Measurements from ENCODE around the gene SUN5. TPM values are rescaled to one million over a fixed set of nuclear protein-coding genes. Genes with fewer than 3 reads are reported as not detected.

Gene SUN5
- total RNA-seq, 1 experiment from 2014 or later = not detected

- Histone ChIP-seq H3K4ac (ENCODE audit: low read depth, low read length) (no peak overlapping the region), H2BK12ac (ENCODE audit: insufficient read length, low read depth, low read length) (no peak overlapping the region), H3K27me3 (ENCODE audit: insufficient read depth, low read length) (peaks cover 5% of the 10 kb centered on the region; the same call in 1 of the 2 replicates), H4K8ac (replicated peaks; ENCODE audit: insufficient read length, low read depth, low read length) (no peak overlapping the region), H3K23ac (ENCODE audit: insufficient read length, low read depth, low read length) (no peak overlapping the region), H3K23me2 (ENCODE audit: insufficient read length, low read depth, low read length, poor library complexity, severe bottlenecking) (no peaks in the 10 kb centered on the region), H4K5ac (ENCODE audit: insufficient read length, low read depth, low read length) (no peak overlapping the region), H3K9ac (ENCODE audit: extremely low read depth, insufficient read length, low read length) (no peak overlapping the region), H2BK20ac (ENCODE audit: low read depth, low read length, poor library complexity, severe bottlenecking) (no peak overlapping the region), H3K14ac (ENCODE audit: insufficient read depth, low read length) (no peak overlapping the region), H2BK15ac (ENCODE audit: low read depth, low read length) (no peak overlapping the region), H3K27ac (ENCODE audit: insufficient read length, low read depth, low read length) (no peak overlapping the region), H3K4me2 (ENCODE audit: insufficient read depth, insufficient read length, low read length) (no peak overlapping the region), H3T11ph (ENCODE audit: low read length) (no peak overlapping the region), H3K18ac (ENCODE audit: insufficient read length, low read depth, low read length) (no peak overlapping the region), H4K91ac (ENCODE audit: insufficient read length, low read depth, low read length) (no peak overlapping the region), H3K56ac (ENCODE audit: insufficient read length, low read depth, low read length) (no peak overlapping the region), H4K20me1 (ENCODE audit: control insufficient read depth, insufficient read depth, insufficient read length) (no peaks in the 10 kb centered on the region), H2BK120ac (ENCODE audit: low read depth, low read length, poor library complexity, severe bottlenecking) (no peak overlapping the region), H3K79me1 (ENCODE audit: insufficient read depth, low read depth, low read length, poor library complexity, severe bottlenecking) (no peaks in the 10 kb centered on the region), H2AK5ac (ENCODE audit: insufficient read length, low read length) (no peak overlapping the region), H2AFZ (ENCODE audit: low read length) (no peak overlapping the region), H3K4me1 (ENCODE audit: insufficient read depth, low read length) (no peaks in the 10 kb centered on the region; the same call in 1 of the 2 replicates), H2BK5ac (ENCODE audit: insufficient read length, low read length) (no peak overlapping the region), H3K9me3 (ENCODE audit: control insufficient read depth, low read depth, low read length) (no peaks in the 10 kb centered on the region), H3K79me2 (ENCODE audit: insufficient read depth, low read length) (no peaks in the 10 kb centered on the region)
- Mint-ChIP-seq H3K27ac (no peak overlapping the region), H3K27me3 (ENCODE audit: low read depth) (peaks cover 82% of the 10 kb centered on the region), H3K4me3 (no peak overlapping the region), H3K9me3 (peaks cover 0 to 15% of the 10 kb centered on the region in 2 experiments; a peak in 3 of 5 replicates), H3K4me1 (peaks cover 12 to 14% of the 10 kb centered on the region in 2 experiments), H3K36me3 (ENCODE audit: insufficient read depth in 1 of 3, low read depth in 3 of 3) (no peaks in the 10 kb centered on the region)
- no peak for DNase-seq
- WGBS (ENCODE audit: extremely low coverage, insufficient read length, low lambda C conversion rate) = no CpG with 5 or more reads among the region's 1 CpG
- TF ChIP-seq, protein P1, sequence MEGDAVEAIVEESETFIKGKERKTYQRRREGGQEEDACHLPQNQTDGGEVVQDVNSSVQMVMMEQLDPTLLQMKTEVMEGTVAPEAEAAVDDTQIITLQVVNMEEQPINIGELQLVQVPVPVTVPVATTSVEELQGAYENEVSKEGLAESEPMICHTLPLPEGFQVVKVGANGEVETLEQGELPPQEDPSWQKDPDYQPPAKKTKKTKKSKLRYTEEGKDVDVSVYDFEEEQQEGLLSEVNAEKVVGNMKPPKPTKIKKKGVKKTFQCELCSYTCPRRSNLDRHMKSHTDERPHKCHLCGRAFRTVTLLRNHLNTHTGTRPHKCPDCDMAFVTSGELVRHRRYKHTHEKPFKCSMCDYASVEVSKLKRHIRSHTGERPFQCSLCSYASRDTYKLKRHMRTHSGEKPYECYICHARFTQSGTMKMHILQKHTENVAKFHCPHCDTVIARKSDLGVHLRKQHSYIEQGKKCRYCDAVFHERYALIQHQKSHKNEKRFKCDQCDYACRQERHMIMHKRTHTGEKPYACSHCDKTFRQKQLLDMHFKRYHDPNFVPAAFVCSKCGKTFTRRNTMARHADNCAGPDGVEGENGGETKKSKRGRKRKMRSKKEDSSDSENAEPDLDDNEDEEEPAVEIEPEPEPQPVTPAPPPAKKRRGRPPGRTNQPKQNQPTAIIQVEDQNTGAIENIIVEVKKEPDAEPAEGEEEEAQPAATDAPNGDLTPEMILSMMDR (conservative IDR thresholded peaks at IDR 0.05) = no peak
Measured at GRCh38 chr20:32946629-32947028, 57.6 kb downstream of the SUN5 start.
